Brain microvascular endothelial cell (primary cell): ENCODE results near the gene PTPRN2.

ENCODE experiments used
- DNase-seq: peaks from one replicate; pipeline ENCODE4 v3.0.0-alpha.2; 2020
- H3K27ac ChIP-seq: fragments of 250-450 bp; sonication (Bioruptor Pico); 2 replicates; pipeline ENCODE4 v1.5.1; 2020; ENCODE audit warnings: mild to moderate bottlenecking, moderate library complexity
- H3K27me3 ChIP-seq: fragments of 250-450 bp; sonication (Bioruptor Pico); replicated peaks from 2 replicates; pipeline ENCODE4 v1.5.1; 2020; ENCODE audit warnings: mild to moderate bottlenecking
- H3K36me3 ChIP-seq: fragments of 250-450 bp; sonication (Bioruptor Pico); replicated peaks from 2 replicates; pipeline ENCODE4 v1.5.1; 2020; ENCODE audit warnings: mild to moderate bottlenecking
- H3K4me3 ChIP-seq: 2 replicates; pipeline ENCODE4 v1.5.1; 2011; ENCODE audit warnings: low read depth, mild to moderate bottlenecking, control low read depth, low read length, moderate library complexity
- in situ Hi-C: cut with HindIII; loops from 2 replicates; pipeline ENCODE4 v1.10.0; 2017; ENCODE audit warnings: low sequenced_read_pairs, low pct_ligation_motif_present
- TF ChIP-seq, protein P1 (sequence below): IDR thresholded peaks from 2 replicates; pipeline ENCODE4 v1.5.1; 2011; ENCODE audit warnings: low read depth, mild to moderate bottlenecking, moderate library complexity, low read length, control low read depth, inconsistent platforms; ENCODE audit errors: missing control alignments

PTPRN2 gene

DNA sequence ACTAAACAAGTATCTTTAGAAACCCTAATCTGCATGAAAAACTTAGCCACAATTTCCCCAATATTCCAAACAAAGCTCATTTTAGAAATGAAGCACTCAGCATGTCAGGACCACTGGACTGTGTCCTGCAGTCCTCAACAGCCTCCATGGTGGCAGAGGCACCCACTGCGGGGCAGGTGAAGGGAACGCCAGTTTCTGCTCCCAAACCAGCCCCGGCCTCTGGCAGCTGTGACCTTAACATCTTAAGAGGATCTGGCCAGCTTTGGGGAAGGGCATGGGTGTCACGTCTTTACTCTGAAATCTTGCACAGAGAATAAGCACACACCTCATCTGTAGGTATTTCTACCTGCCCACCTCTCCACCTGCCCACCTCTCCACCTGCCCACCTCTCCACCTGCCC lies 988.1 kb downstream of the PTPRN2 start:
- H3K36me3 ChIP-seq = no peaks in the 10 kb centered on the region
- no peak for DNase-seq
- in situ Hi-C loops = no loop called here
- H3K27ac ChIP-seq = no peak overlapping the region
- H3K27me3 ChIP-seq = no peaks in the 10 kb centered on the region
- TF ChIP-seq, protein P1, sequence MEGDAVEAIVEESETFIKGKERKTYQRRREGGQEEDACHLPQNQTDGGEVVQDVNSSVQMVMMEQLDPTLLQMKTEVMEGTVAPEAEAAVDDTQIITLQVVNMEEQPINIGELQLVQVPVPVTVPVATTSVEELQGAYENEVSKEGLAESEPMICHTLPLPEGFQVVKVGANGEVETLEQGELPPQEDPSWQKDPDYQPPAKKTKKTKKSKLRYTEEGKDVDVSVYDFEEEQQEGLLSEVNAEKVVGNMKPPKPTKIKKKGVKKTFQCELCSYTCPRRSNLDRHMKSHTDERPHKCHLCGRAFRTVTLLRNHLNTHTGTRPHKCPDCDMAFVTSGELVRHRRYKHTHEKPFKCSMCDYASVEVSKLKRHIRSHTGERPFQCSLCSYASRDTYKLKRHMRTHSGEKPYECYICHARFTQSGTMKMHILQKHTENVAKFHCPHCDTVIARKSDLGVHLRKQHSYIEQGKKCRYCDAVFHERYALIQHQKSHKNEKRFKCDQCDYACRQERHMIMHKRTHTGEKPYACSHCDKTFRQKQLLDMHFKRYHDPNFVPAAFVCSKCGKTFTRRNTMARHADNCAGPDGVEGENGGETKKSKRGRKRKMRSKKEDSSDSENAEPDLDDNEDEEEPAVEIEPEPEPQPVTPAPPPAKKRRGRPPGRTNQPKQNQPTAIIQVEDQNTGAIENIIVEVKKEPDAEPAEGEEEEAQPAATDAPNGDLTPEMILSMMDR = no peak
- no peak overlapping the region for H3K4me3 ChIP-seq

DNA sequence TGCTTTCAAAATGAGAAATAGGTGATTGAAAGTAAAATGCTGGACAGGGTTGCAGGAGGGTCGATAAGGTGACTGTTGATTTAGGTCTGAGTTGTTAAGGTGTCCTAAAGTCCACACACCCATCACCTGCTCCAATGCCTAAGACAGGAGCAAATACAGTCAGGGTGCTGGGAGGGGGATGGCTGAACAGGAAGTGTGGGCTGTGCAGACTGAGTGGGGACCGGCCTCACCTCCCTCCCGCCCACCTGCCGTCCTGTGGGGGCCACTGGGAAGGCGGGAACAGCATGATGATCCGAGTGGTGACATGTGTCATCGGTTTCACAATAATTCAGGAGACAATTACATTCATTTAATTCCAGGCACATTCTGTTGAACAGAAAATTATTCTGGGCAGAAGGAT lies 990.1 kb downstream of the PTPRN2 start:
- H3K27me3 ChIP-seq = no peaks in the 10 kb centered on the region
- TF ChIP-seq, protein P1 = no peak
- H3K36me3 ChIP-seq = no peaks in the 10 kb centered on the region
- H3K27ac ChIP-seq = no peak overlapping the region
- in situ Hi-C loops = no loop called here
- no peak for DNase-seq
- no peak overlapping the region for H3K4me3 ChIP-seq

DNA sequence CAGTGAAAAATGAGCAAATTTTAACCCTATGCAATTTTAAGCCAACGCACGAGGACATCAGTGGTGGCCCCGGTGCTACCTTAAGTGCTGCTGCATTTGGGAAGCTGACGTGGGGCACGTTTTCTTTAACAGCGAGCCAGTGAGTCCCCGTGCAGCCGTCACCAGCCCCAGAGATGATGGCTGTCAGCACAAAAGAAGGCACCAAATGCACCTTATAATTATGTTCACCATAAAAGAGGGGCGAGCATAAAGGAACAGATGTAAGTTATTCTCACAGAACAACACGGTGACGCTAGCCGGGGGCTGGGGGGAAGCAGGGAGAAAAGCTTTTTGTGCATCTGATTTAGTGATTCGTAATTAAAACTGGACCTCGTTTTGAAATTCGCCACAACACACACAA lies 990.7 kb downstream of the PTPRN2 start:
- H3K27ac ChIP-seq = no peak overlapping the region
- in situ Hi-C loops = no loop called here
- no peak overlapping the region for H3K4me3 ChIP-seq
- TF ChIP-seq, protein P1 = no peak
- H3K36me3 ChIP-seq = no peaks in the 10 kb centered on the region
- H3K27me3 ChIP-seq = no peaks in the 10 kb centered on the region
- no peak for DNase-seq

DNA sequence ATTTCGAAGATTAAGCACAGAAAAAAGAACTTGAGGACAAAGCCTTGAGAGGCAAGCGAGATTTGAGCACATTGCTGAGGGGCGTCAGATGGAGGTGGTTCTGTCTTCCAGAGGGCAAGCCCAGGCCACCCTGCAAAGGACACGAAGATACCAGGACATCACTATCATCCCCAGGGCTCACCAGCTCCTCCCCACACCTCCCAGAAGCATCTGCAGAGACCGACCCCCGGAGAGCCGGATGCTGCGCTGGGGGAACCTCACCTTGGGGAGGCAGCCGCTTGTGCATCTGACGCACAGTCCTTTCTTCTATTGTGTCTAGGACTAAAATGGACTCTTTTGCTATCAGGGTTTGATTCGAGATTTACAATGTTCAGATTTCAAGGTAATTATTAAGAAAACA lies 991.2 kb downstream of the PTPRN2 start:
- in situ Hi-C loops = no loop called here
- TF ChIP-seq, protein P1 = no peak
- no peak overlapping the region for H3K27ac ChIP-seq

DNA sequence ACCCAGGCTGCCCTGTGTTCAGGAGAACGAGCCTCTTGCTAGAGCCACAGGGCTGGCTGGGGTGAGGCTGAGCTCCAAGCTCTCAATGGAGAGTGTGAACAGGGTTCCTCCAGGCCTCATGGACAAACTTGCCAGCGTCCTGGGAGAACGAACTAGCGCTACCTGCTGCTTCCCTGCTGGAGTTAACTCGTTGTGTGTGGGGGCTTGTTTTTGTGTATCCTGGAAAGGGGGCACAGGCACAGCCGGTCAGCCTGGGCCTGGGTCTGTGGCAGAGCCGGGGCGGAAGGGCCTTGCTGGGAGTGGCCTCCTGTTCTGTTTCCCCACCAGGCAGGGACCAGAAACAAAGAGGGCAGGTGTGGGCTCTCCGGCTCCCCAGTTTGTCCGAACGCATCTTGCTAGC lies 991.6 kb downstream of the PTPRN2 start:
- Histone ChIP-seq H3K27me3 (no peaks in the 10 kb centered on the region), H3K4me3 (no peak overlapping the region), H3K27ac (no peak overlapping the region), H3K36me3 (no peaks in the 10 kb centered on the region)
- TF ChIP-seq, protein P1 = no peak
- DNase-seq = no peak
- in situ Hi-C loops = no loop called here

More for the DNA sequence above, 991.2 kb downstream of the PTPRN2 start:
- Histone ChIP-seq H3K27me3 (no peaks in the 10 kb centered on the region), H3K4me3 (no peak overlapping the region), H3K36me3 (no peaks in the 10 kb centered on the region)
- no peak for DNase-seq

DNA sequence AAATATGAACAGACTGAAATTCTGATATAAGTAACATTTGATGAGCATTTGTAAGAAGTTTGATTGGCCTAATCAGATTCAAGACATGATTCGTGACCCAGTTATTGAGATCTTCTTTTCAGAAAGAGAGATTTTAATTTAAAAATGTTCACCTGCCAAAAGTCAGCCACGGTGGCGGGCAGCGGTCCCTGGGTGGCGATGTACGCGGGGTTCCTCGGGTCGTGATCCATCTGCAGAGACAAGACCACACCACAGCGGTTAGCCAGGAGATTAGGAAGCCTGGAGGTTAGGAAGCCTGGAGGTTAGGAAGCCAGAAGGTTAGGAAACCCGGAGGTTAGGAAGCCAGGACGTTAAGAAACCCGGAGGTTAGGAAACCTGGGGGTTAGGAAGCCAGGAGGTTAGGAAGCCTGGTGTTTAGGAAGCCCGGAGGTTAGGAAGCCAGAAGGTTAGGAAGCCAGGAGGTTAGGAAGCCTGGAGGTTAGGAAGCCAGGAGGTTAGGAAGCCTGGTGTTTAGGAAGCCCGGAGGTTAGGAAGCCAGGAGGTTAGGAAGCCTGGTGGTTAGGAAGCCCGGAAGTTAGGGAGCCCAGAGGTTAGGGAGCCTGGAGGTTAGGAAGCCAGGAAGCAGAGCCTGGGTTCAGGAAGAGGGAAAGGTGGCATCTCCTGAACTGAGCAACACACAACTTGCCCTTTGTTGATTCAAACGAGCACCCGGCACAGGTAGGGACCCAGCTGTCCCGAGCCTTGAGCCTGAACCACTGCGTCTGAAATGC lies 992.4 kb downstream of the PTPRN2 start:
- in situ Hi-C loops = no loop called here
- DNase-seq = no peak
- H3K36me3 ChIP-seq = no peaks in the 10 kb centered on the region
- TF ChIP-seq, protein P1 = no peak
- no peak overlapping the region for H3K4me3 ChIP-seq
- no peak overlapping the region for H3K27ac ChIP-seq
- no peaks in the 10 kb centered on the region for H3K27me3 ChIP-seq
